Cardiac fibroblast (primary cell): ENCODE data around the gene PROC.

Experiments
- DNase-seq, 2 donors: peaks; one replicate each; pipeline versions ENCODE4 v3.0.0 to v3.0.0-alpha.2; 2010; ENCODE audit warnings: low read depth in 2 of 2
- H3K4me3 ChIP-seq, 2 donors: replicated peaks in 1 of 2; 1 replicate in 1 of 2; 2 replicates in 1 of 2; pipeline ENCODE4 v1.5.1; 2011; ENCODE audit warnings: low read depth in 2 of 2, low read length in 2 of 2, mild to moderate bottlenecking in 2 of 2, moderate library complexity in 1 of 2
- TF ChIP-seq, protein P1 (sequence below): IDR thresholded peaks from one replicate; pipeline ENCODE4 v1.5.1; 2011; ENCODE audit warnings: low read depth, mild to moderate bottlenecking, low read length, inconsistent platforms

Gene PROC

DNA sequence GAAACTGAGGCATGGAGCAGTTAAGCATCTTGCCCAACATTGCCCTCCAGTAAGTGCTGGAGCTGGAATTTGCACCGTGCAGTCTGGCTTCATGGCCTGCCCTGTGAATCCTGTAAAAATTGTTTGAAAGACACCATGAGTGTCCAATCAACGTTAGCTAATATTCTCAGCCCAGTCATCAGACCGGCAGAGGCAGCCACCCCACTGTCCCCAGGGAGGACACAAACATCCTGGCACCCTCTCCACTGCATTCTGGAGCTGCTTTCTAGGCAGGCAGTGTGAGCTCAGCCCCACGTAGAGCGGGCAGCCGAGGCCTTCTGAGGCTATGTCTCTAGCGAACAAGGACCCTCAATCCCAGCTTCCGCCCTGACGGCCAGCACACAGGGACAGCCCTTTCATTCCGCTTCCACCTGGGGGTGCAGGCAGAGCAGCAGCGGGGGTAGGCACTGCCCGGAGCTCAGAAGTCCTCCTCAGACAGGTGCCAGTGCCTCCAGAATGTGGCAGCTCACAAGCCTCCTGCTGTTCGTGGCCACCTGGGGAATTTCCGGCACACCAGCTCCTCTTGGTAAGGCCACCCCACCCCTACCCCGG is 1.3 kb downstream of the PROC start:
- H3K4me3 ChIP-seq, result no peak overlapping the region
- TF ChIP-seq, protein P1, sequence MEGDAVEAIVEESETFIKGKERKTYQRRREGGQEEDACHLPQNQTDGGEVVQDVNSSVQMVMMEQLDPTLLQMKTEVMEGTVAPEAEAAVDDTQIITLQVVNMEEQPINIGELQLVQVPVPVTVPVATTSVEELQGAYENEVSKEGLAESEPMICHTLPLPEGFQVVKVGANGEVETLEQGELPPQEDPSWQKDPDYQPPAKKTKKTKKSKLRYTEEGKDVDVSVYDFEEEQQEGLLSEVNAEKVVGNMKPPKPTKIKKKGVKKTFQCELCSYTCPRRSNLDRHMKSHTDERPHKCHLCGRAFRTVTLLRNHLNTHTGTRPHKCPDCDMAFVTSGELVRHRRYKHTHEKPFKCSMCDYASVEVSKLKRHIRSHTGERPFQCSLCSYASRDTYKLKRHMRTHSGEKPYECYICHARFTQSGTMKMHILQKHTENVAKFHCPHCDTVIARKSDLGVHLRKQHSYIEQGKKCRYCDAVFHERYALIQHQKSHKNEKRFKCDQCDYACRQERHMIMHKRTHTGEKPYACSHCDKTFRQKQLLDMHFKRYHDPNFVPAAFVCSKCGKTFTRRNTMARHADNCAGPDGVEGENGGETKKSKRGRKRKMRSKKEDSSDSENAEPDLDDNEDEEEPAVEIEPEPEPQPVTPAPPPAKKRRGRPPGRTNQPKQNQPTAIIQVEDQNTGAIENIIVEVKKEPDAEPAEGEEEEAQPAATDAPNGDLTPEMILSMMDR, result no peak
- peak in 1 of 2 donors; percentile 57 for DNase-seq

DNA sequence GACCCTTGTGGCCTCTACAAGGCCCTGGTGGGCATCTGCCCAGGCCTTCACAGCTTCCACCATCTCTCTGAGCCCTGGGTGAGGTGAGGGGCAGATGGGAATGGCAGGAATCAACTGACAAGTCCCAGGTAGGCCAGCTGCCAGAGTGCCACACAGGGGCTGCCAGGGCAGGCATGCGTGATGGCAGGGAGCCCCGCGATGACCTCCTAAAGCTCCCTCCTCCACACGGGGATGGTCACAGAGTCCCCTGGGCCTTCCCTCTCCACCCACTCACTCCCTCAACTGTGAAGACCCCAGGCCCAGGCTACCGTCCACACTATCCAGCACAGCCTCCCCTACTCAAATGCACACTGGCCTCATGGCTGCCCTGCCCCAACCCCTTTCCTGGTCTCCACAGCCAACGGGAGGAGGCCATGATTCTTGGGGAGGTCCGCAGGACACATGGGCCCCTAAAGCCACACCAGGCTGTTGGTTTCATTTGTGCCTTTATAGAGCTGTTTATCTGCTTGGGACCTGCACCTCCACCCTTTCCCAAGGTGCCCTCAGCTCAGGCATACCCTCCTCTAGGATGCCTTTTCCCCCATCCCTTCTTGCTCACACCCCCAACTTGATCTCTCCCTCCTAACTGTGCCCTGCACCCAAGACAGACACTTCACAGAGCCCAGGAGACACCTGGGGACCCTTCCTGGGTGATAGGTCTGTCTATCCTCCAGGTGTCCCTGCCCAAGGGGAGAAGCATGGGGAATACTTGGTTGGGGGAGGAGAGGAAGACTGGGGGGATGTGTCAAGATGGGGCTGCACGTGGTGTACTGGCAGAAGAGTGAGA is 2.0 kb downstream of the PROC start:
- TF ChIP-seq, protein P1, result no peak
- no peak for DNase-seq
- no peak overlapping the region for H3K4me3 ChIP-seq

DNA sequence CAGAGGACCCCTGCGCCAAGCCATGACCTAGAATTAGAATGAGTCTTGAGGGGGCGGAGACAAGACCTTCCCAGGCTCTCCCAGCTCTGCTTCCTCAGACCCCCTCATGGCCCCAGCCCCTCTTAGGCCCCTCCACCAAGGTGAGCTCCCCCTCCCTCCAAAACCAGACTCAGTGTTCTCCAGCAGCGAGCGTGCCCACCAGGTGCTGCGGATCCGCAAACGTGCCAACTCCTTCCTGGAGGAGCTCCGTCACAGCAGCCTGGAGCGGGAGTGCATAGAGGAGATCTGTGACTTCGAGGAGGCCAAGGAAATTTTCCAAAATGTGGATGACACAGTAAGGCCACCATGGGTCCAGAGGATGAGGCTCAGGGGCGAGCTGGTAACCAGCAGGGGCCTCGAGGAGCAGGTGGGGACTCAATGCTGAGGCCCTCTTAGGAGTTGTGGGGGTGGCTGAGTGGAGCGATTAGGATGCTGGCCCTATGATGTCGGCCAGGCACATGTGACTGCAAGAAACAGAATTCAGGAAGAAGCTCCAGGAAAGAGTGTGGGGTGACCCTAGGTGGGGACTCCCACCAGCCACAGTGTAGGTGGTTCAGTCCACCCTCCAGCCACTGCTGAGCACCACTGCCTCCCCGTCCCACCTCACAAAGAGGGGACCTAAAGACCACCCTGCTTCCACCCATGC is 3.0 kb downstream of the PROC start:
- TF ChIP-seq, protein P1, result no peak
- H3K4me3 ChIP-seq, result no peak overlapping the region
- no peak for DNase-seq

DNA sequence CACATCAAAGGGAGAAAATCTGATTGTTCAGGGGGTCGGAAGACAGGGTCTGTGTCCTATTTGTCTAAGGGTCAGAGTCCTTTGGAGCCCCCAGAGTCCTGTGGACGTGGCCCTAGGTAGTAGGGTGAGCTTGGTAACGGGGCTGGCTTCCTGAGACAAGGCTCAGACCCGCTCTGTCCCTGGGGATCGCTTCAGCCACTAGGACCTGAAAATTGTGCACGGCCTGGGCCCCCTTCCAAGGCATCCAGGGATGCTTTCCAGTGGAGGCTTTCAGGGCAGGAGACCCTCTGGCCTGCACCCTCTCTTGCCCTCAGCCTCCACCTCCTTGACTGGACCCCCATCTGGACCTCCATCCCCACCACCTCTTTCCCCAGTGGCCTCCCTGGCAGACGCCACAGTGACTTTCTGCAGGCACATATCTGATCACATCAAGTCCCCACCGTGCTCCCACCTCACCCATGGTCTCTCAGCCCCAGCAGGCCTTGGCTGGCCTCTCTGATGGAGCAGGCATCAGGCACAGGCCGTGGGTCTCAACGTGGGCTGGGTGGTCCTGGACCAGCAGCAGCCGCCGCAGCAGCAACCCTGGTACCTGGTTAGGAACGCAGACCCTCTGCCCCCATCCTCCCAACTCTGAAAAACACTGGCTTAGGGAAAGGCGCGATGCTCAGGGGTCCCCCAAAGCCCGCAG is 3.8 kb downstream of the PROC start:
- DNase-seq, result no peak
- TF ChIP-seq, protein P1, result no peak
- H3K4me3 ChIP-seq, result no peak overlapping the region

DNA sequence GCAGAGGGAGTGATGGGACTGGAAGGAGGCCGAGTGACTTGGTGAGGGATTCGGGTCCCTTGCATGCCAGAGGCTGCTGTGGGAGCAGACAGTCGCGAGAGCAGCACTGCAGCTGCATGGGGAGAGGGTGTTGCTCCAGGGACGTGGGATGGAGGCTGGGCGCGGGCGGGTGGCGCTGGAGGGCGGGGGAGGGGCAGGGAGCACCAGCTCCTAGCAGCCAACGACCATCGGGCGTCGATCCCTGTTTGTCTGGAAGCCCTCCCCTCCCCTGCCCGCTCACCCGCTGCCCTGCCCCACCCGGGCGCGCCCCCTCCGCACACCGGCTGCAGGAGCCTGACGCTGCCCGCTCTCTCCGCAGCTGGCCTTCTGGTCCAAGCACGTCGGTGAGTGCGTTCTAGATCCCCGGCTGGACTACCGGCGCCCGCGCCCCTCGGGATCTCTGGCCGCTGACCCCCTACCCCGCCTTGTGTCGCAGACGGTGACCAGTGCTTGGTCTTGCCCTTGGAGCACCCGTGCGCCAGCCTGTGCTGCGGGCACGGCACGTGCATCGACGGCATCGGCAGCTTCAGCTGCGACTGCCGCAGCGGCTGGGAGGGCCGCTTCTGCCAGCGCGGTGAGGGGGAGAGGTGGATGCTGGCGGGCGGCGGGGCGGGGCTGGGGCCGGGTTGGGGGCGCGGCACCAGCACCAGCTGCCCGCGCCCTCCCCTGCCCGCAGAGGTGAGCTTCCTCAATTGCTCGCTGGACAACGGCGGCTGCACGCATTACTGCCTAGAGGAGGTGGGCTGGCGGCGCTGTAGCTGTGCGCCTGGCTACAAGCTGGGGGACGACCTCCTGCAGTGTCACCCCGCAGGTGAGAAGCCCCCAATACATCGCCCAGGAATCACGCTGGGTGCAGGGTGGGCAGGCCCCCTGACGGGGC is 4.6 kb downstream of the PROC start:
- DNase-seq, result no peak
- TF ChIP-seq, protein P1, result no peak

DNA sequence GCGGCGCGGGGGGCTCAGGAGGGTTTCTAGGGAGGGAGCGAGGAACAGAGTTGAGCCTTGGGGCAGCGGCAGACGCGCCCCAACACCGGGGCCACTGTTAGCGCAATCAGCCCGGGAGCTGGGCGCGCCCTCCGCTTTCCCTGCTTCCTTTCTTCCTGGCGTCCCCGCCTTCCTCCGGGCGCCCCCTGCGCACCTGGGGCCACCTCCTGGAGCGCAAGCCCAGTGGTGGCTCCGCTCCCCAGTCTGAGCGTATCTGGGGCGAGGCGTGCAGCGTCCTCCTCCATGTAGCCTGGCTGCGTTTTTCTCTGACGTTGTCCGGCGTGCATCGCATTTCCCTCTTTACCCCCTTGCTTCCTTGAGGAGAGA is 5.2 kb downstream of the PROC start:
- DNase-seq, result no peak
- TF ChIP-seq, protein P1, result no peak
- H3K4me3 ChIP-seq, result peak overlapping the region; percentile 36 to 37

More for the DNA sequence above, 4.6 kb downstream of the PROC start:
- H3K4me3 ChIP-seq, result peak overlapping the region; percentile 36 to 37
